Ectodermal cell (in vitro differentiated cells): ENCODE measurements around the gene DNMBP.
"Not testable (repeated sequence)": the region's sequence is repeated elsewhere in the genome, so short reads cannot be mapped to it uniquely, and the experiment has no call there.

ENCODE experiments used
- H3K27ac ChIP-seq: 2 replicates; pipeline ENCODE4 v1.7.0; 2013; ENCODE audit warnings: mild to moderate bottlenecking, low read depth, low read length; ENCODE audit not compliant: insufficient read depth, poor library complexity, severe bottlenecking
- H3K27me3 ChIP-seq: 2 replicates; pipeline ENCODE4 v1.7.0; 2013; ENCODE audit warnings: mild to moderate bottlenecking, low read length; ENCODE audit not compliant: insufficient read depth, control insufficient read depth, poor library complexity, severe bottlenecking
- H3K36me3 ChIP-seq: one replicate; pipeline ENCODE4 v1.7.0; 2013; ENCODE audit warnings: low read length; ENCODE audit not compliant: control insufficient read depth, insufficient read depth
- H3K4me1 ChIP-seq: one replicate; pipeline ENCODE4 v1.7.0; 2013; ENCODE audit warnings: low read length; ENCODE audit not compliant: control insufficient read depth, insufficient read depth
- H3K4me3 ChIP-seq: 2 replicates; pipeline ENCODE4 v1.7.0; 2013; ENCODE audit warnings: low read depth, low read length, control low read depth; ENCODE audit not compliant: insufficient read depth
- H3K9me3 ChIP-seq: 2 replicates; pipeline ENCODE4 v1.7.0; 2013; ENCODE audit warnings: mild to moderate bottlenecking, low read length, moderate library complexity; ENCODE audit not compliant: control insufficient read depth
- WGBS, 2 experiments: methylation state at CpG; one replicate each; pipeline ENCODE4 v1.1.7; 2013; ENCODE audit warnings: missing lambda C conversion rate in 2 of 2; 5-methylcytosine and 5-hydroxymethylcytosine counted together

The DNMBP gene

DNA sequence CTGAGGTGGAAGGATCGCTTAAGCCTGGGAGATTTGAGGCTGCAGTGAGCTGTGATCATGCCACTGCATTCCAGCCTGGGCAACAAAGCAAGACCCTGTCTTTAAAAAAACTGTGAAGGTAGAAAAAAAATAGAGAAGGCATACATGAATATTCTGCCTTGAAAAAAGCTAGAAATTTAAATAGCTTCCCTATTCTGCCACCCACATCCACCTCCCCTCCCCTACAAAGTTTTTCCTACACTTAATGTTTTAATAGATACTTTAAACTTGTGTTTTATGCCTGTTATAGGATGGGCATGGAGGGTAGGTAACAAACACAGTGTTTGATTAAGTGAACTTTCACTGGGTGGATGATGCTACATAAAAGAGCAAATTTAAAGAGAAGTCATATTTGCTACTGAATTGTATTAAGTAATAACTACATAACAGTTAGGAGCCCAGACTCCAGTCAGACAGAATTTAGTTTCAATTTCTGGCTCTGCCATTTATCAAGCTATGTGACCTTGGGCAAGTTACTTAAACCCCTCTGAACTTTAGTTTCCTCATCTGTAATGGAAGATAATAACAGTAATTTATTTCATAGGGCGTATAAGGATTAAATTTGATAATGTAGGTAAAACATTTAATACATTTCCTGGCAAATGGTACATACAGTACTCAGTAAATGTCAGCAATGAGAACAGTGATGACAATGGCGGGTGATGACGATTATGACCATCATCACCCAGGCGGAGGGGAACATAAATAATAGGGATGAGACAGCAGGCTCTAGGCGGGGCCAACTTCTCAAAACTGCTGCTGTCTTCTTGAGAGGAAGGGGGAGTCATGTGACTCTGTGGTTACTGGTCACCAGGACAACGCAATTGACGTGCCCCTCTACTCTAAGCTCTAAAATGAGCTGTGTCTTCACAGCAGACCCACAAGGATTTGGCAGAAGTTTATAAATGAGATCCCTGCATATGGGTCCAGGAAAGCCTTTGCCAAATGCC lies 15.8 kb downstream of the DNMBP start:
- WGBS, 2 experiments = 74 to 82% methylated on average over 7 to 8 of the region's 8 CpGs
- no peak overlapping the region for H3K27ac ChIP-seq
- H3K36me3 ChIP-seq = no peaks in the 10 kb centered on the region
- no peaks in the 10 kb centered on the region for H3K27me3 ChIP-seq
- H3K9me3 ChIP-seq = no peaks in the 10 kb centered on the region
- H3K4me3 ChIP-seq = no peak overlapping the region
- H3K4me1 ChIP-seq = no peaks in the 10 kb centered on the region

- not testable (repeated sequence) for H3K4me3 ChIP-seq, H3K27ac ChIP-seq
- 92 to 93% methylated on average over 4 to 5 of the region's 5 CpGs for WGBS, 2 experiments
Observed at GRCh38 chr10:99985637-99986036, 24.1 kb downstream of the DNMBP start.

DNA sequence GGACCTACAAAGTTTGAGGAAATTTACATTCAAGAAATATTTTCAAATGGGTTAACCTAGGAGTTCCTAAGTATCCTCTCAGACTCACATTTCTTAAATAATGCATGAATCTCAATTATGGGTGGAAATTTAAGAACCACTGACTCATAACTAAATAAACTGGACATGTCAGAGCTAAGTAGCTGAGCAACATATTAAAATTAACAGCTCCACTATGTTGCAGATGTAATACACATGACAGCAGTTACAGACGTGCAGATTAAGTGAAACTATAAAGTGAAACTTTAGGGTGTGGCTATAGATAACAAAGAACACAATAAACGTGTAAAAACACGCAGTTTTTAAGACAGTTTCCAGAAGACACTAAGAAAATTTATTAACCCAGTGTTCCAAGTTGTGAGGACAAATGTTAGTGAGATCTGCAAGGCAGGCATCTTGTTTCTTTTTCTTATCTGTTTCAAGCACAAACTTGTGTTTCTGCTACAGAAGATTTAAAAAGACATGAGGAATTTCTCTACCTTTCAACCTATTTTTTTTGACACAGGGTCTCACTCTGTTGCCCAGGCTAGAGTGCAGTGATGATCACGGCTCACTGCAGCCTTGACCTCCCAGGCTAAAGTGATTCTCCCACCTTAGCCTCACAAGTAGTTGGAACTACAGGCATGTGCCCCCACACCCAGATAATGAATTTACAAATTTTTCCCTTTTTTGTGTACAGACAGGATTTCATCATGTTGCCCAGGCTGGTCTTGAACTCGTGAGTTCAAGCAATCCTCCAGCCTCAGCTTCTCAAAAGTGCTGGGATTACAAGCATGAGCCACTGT lies 25.3 kb downstream of the DNMBP start:
- 95 to 96% methylated on average over 5 of the region's 5 CpGs for WGBS, 2 experiments
- H3K27ac ChIP-seq = no peak overlapping the region

More at GRCh38 chr10:99985637-99986036, 24.1 kb downstream of the DNMBP start:
- H3K9me3 ChIP-seq, H3K36me3 ChIP-seq, H3K27me3 ChIP-seq, H3K4me1 ChIP-seq: not testable (repeated sequence)

GRCh38 chr10:99983280-99983988 lies 26.3 kb downstream of the DNMBP start:
- Histone ChIP-seq H3K27me3 (no peaks in the 10 kb centered on the region), H3K27ac (no peak overlapping the region), H3K36me3 (no peaks in the 10 kb centered on the region), H3K4me1 (peaks cover 7% of the 10 kb centered on the region), H3K9me3 (no peaks in the 10 kb centered on the region), H3K4me3 (no peak overlapping the region)
- whole genome bisulfite sequencing, 2 experiments = 92 to 93% methylated on average over 16 of the region's 16 CpGs

More for the DNA sequence above, 25.3 kb downstream of the DNMBP start:
- Histone ChIP-seq H3K4me1 (peaks cover 2% of the 10 kb centered on the region), H3K9me3 (no peaks in the 10 kb centered on the region), H3K27me3 (no peaks in the 10 kb centered on the region), H3K36me3 (no peaks in the 10 kb centered on the region), H3K4me3 (no peak overlapping the region)

GRCh38 chr10:99982728-99983127 lies 27.0 kb downstream of the DNMBP start:
- H3K36me3 ChIP-seq = no peaks in the 10 kb centered on the region
- H3K27ac ChIP-seq = no peak overlapping the region
- H3K27me3 ChIP-seq = no peaks in the 10 kb centered on the region
- H3K4me1 ChIP-seq = peaks cover 7% of the 10 kb centered on the region
- 95 to 96% methylated on average over 5 of the region's 5 CpGs for WGBS, 2 experiments
- H3K4me3 ChIP-seq = no peak overlapping the region
- H3K9me3 ChIP-seq = no peaks in the 10 kb centered on the region

GRCh38 chr10:99981581-99982199 lies 28.1 kb downstream of the DNMBP start:
- H3K27me3 ChIP-seq = no peaks in the 10 kb centered on the region
- no peaks in the 10 kb centered on the region for H3K36me3 ChIP-seq
- no peaks in the 10 kb centered on the region for H3K9me3 ChIP-seq
- no peak overlapping the region for H3K27ac ChIP-seq
- WGBS, 2 experiments = 93% methylated on average over 6 of the region's 6 CpGs
- H3K4me3 ChIP-seq = no peak overlapping the region
- H3K4me1 ChIP-seq = peaks cover 11% of the 10 kb centered on the region

DNA sequence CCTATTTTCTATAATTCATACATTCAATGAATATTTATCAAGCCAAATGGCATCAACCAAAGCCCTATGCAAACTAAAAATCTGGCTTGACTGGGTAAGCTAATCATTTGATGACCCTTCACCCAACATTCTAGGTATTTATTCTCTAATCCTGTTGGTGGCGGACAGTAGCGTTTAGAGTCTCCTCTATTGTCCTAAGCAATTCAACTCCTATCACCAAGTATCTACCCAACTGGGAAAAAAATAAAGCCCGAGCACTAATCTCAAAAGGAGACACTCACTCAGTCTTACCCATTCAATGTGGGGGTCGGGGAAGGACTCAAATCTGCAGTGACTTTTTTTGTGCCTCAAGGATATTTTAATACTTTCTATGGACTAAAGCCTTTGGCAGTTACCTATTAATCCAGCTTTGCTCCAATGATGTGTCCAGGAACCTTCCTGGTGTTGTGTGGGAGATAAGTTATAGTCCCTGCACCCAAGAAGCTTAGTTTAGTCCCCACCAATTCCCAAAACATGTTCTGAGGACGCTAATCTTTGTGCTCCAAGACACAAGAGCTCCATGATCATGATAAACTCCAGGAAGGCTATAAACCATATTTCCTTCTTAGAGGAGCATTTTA lies 30.6 kb downstream of the DNMBP start:
- WGBS, 2 experiments = 78 to 79% methylated on average over 5 of the region's 5 CpGs
- Histone ChIP-seq H3K27ac (no peak overlapping the region), H3K4me1 (peaks cover 11% of the 10 kb centered on the region), H3K9me3 (no peaks in the 10 kb centered on the region), H3K27me3 (no peaks in the 10 kb centered on the region), H3K4me3 (no peak overlapping the region), H3K36me3 (no peaks in the 10 kb centered on the region)

DNA sequence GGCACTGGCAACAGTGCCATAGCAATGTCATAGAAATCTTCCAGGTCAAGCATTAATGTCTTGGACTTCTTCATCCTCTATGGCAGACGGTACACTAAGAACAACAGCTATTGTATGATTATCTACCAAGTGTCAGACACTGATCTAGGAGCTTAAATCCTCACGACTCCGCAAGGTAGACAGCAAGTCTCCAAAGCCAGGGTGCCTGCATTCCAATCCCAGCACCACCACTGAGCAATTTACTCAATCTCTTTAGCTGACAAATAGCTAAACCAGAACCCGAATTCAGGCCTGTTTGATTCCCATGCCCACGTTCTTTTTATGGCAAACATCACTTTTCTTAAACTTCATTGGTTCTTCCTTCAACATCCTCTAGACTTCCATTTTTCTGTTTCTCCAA lies 31.8 kb downstream of the DNMBP start:
- Histone ChIP-seq H3K4me1 (peaks cover 11% of the 10 kb centered on the region), H3K27me3 (no peaks in the 10 kb centered on the region), H3K4me3 (no peak overlapping the region), H3K27ac (no peak overlapping the region), H3K36me3 (no peaks in the 10 kb centered on the region), H3K9me3 (no peaks in the 10 kb centered on the region)
- 68 to 74% methylated on average over 5 of the region's 5 CpGs for WGBS, 2 experiments

- peaks cover 11% of the 10 kb centered on the region for H3K4me1 ChIP-seq
- H3K9me3 ChIP-seq = no peaks in the 10 kb centered on the region
- H3K4me3 ChIP-seq = no peak overlapping the region
- H3K27ac ChIP-seq = no peak overlapping the region
- WGBS, 2 experiments = 92 to 95% methylated on average over 4 of the region's 5 CpGs
- H3K36me3 ChIP-seq = no peaks in the 10 kb centered on the region
- H3K27me3 ChIP-seq = no peaks in the 10 kb centered on the region
Observed at GRCh38 chr10:99976886-99977665, 32.7 kb downstream of the DNMBP start.
